ELF-1 (cell line): Measurements from ENCODE around the gene APOD.
A peak's percentile ranks its signal among the peaks of the same experiment; 100 is the strongest.

Experiments
- DNase-seq: peaks from one replicate; pipeline ENCODE4 v3.0.0-alpha.2; 2016; ENCODE audit warnings: low read depth, low spot score

The APOD gene

GRCh38 chr3:195554458-195554857 is 29.3 kb downstream of the APOD start:
- DNase-seq, result no peak

GRCh38 chr3:195553268-195553667 is 30.5 kb downstream of the APOD start:
- peak; percentile 50 for DNase-seq

DNA sequence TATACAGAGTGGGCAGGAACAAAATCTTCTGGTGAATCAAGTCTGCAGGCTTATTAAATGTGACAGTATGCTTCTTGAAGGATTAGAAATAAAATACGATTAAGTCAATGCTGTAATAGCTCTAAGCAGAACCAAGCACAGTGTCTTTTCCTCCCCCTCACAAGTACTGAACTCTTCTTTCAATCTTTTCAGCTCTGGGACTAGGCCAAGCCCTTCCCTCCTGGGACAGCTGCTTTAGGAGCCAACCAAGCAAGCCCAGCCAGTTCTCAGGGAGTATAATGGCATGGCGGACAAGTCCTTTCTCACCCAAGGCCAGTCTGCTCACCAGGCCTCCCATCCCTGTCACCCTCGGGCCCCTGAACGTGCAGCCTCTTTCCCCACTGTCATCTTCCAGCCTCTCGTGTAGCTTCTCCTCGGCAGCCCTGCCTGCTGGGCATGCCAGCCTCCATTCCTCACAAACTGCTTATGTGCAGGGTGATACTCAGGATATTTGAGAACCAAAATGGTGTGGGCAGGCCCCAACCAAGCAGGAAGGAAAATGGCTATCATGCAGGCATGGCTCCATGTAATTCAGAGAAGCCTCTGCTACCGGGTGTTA is 32.3 kb downstream of the APOD start:
- DNase-seq, result peak; percentile 62

GRCh38 chr3:195550723-195551122 is 33.0 kb downstream of the APOD start:
- DNase-seq, result no peak

GRCh38 chr3:195549931-195550519 is 33.7 kb downstream of the APOD start:
- DNase-seq, result no peak

DNA sequence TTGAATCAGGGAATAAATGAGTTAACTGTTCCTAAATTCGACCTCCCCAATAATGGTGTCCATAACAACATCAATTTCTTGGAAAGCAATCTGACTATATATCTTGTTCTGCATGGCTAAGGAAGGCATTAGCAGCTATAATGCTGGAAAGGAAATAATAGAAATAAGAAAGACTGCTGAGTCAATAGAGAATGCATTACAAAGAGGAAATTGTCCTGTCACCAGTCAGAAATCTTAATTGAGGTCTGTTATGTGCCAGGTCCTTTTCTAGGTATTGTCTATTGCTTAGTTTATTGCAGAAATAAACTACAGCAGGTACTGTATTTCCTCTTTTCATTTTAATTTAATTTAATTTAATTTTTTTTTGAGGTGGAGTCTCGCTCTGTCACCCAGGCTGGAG is 34.8 kb downstream of the APOD start:
- no peak for DNase-seq

DNA sequence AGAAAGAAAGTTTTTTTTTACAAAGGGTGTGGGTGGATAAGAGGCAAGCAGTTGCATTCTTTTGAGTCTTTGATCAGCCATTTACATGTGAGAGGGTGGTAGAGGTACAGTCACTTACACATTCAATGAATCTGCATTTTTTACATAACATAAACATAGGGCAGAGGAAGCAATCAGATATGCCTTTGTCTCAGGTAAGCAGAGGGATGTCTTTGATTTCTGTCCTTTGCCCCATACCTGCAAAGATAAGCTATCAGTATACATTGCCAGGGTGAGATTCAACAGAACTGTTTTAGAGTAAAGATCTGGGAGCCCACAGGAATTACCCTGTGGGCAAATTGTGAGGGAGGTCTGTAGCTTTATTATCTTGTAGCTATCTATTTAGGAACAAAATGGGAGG is 35.2 kb downstream of the APOD start:
- peak; percentile 67 for DNase-seq

GRCh38 chr3:195548006-195548405 is 35.7 kb downstream of the APOD start:
- peak; percentile 32 for DNase-seq

DNA sequence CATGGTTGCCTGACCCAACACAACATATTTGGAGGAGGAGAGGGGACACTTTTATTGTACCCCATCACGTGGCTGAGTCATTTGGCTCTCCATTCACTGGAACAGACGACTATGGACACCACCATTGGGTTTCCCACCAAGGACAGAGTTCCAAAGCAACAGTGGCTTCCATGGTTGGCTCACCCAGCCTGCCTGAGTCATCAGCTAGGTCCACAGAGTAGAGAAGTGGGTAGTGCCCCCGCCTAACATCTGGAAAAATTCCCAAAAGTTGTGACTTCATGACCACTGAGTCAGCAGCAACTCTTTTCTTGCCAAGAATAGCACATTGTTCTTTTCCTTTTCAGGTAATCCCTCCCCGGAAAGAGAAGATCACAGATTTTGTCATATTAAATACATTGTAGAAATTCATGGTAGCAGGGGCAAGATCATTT is 37.6 kb downstream of the APOD start:
- DNase-seq, result no peak

- DNase-seq, result no peak
Observed at GRCh38 chr3:195544634-195545033, 39.1 kb downstream of the APOD start.

GRCh38 chr3:195544230-195544536 is 39.6 kb downstream of the APOD start:
- no peak for DNase-seq

- DNase-seq, result peak; percentile 73
Observed at GRCh38 chr3:195543500-195544229, 40.1 kb downstream of the APOD start.

- DNase-seq, result peak; percentile 89
Observed at GRCh38 chr3:195542698-195543499, 40.8 kb downstream of the APOD start, which contains the start of gene PPP1R2. TSS of gene PPP1R2 (minus strand) at chr3:195543325. CDS start at chr3:195543025, 300 bp downstream.

DNA sequence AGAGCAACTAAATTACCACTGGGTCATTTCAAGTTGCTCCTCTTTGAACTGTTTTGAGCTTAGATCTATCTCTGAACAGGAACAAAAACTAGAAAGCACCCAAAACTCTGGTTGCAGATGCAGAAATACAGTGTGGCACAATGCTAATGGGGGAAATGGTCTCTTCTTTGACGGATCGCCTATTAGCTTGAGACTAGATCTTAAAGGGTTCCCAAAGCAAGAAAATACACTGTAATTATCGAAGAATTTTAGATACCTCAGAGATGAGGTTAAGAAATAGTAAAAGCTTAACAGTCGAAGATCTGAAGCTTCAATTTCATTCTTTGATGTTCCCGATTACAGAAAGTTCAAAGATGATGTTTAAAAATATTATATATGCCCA is 41.4 kb downstream of the APOD start:
- no peak for DNase-seq

DNA sequence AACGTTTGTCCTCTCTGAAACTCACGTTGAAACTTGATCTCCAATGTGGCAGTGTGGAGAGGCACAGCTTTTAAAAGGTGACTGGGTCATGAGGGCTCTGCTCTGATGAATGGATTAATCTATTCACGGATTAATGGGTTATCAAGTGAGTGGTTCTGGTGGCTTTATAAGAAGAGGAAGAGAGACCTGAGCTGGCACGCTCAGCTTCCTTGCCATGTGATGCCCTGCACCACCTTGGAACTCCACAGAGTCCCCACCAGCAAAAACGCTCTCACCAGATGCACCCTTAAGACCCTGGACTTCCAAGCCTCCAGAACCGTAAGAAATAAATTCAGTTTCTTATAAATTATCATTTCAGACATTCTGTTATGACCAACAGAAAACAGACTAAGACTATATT is 43.2 kb downstream of the APOD start:
- DNase-seq, result no peak

DNA sequence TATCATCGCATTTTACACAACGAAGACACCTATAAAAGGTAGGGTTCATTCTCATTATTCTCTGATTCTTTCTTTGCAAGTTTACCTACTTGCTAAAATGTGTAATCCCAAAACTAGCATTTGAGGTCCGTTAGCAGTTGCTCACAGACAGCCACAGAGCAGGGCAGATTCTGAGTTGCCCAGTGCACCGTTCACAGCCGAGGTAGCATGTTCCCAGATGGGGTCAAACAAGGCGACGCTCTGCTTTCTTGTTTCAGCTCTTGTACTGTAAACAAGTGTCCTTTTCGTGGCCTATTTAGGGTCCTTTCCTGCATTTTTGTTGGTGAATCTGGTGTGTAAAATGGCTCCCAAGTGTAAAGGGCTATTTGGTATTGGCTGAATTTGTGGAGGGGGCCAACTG is 43.7 kb downstream of the APOD start:
- DNase-seq, result no peak

- DNase-seq, result no peak
Observed at GRCh38 chr3:195539479-195539878, 44.3 kb downstream of the APOD start.

GRCh38 chr3:195537995-195538394 is 45.7 kb downstream of the APOD start:
- DNase-seq, result no peak

DNA sequence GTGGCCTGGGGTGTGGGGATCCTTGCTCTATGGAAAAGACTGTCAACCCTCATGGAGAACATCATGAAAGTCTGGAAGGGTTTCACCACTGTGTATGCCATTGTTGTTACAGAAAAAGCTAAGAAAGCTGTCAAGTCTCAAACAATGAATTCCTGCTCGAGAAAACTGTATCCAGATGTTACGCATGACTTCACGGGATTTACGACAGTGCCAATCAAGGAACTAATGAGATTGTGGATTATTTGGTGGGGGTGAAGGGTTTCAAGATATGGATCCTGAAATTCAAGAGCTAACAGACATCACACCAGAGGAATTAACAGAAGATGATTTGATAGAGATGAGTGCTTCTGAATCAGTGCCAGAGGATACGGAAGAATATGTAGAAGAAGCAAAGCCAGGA is 48.4 kb downstream of the APOD start:
- no peak for DNase-seq

DNA sequence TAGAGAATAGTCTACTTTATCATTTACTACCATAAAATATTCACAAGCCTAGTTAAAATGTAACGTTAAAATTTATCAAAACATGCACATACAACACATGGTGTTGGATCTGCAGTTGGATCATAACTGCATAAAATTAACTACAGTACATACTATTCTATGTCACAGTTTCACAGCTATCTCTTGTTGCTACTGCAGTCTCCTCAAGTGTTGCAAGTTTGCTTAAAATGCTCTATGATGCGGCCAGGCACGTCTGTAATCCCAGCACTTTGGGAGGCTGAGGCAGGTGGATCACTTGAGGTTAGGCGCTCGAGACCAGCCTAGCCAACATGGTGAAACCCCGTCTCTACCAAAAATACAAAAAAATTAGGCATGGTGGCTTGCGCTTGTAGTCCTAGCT is 50.9 kb downstream of the APOD start:
- DNase-seq, result no peak

DNA sequence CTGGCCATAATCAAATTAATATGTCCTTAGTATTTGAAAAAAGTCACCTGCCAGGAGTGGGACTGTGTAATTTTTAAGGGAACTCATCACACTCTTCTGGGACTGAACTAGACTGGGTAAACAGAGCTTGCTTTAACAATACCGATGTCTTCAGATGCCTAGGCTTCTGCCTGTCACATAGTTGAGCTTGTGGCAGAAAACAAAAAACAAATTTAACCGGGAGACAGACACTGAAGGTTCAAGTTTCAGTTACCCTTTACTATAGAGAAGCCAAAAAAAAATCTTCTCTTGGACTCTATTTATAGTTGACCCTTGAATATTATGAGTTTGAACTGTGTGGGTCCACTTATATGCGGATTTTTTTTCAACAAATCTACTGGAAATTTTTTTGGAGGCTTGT is 51.4 kb downstream of the APOD start:
- DNase-seq, result no peak

DNA sequence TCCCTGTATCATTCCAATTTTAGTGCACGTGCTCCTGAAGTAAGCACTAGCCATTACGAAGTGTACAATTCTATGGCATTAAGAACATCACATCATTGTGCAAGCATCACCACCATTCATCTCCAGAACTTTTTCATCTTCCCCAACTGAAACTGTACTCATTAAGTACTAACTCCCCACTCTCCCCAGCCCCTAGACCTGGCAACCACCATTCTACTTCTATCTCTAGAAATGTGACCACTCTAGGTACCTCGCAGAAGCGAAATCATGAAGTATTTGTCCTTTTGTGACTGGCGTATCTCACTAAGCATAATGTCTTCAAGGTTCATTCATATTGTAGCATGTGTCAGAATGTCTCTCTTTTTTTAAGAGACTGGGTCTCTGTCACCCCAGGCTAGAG is 52.1 kb downstream of the APOD start:
- no peak for DNase-seq
